HG03457 (cell line): ENCODE data around the gene STC2.

Source experiments
- ATAC-seq: cut with Tn5 transposase; IDR thresholded peaks from one replicate; pipeline ENCODE4 v1.9.1; 2021; ENCODE audit warnings: moderate number of reproducible peaks; ENCODE audit not compliant: unreplicated experiment

The STC2 gene

DNA sequence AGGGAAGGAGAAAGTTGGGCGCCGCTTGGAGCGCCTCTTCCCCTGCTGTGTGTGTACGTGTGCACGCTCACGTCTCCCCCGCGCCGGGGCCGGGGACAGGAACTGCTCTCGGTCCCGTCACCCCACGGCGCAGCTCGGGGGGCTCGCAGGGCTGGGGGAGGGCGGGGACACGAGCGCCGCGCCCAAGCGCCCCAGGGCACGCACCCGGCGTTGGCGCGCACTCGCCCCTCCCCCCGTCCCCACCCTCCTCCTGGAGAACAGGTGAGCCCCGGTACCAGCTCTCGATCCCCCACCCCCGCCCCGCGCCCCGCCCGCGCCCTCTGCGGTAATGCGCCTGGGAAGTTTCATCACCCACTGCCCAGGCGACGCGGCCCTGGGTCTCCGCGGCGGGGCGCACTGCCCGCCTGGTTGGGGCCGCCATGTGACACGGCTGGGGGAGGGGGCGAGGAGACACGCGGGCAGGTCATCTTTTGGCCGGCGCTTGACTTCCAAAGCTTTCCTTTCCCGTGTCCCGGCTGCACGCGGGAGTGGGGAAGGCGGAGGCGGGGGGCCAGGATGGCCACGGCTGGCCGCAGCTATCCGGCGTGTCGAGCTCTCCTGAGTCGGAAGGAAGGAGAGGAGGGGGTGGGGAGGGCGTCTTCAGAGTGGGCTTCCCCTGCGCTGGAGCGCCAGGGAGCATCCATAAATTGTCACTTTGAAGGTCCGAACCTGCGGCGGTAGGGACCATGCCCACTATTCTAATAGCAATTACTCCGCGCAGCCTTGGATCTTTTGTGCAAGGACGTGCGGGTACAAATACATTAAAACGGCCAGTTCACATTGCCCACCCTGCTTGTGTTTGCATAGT is 1.5 kb upstream of the STC2 start:
- no peak for ATAC-seq

DNA sequence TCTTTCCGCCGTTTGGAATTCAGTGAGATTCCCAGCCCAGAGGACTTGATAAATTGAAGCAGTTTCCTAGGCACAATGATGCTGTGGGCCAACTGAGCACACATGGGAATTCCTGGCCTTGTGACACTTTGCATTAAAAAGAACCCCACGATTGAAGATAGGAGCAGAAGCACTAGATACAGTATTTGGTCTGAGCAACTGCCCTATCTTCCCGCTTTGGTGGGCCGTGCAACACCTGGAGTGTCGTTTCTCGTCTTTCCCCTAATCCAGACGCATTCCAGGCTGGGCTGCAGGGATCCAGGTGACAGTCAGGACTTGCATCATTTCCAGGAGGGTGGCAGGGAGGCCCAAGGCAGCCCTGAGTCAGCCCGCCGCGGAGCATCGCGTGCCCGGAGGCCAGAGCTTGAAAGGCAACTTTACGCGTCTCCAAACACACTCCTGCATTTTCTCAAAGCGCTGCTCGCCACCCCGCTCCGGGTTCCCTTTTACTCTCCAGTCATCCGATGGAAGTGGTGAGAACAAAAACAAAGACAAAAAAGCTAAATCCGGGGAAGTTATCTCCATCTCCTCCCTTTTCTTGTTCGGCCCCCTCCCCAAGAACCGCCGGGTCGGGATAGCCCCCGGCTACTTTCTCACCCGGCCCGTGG is 753 bp upstream of the STC2 start:
- no peak for ATAC-seq

- ATAC-seq = no peak
Observed at GRCh38 chr5:173327084-173327947, 898 bp downstream of the STC2 start.

DNA sequence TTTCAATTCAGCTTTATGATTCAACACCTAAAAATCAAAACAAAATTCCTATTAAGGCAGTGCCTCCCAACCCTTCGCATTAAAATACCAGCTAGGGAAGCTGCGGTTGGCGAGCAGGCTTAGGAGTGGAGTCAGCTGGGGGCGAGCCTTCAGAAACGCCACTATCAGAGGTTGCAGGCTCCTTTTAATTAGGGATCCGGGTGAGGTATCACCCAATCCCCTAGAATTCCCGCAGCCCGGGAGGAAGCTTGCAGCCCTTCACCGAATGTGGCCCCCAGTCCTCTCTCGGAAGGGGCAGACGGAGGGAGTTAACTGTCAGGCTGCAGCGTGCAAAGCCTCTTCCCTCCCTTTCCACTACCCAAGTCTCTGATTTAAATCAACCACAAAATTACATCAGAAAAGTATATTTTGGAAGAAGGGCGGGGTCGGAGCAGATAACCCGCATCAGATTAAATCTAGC is 1.7 kb downstream of the STC2 start:
- no peak for ATAC-seq

DNA sequence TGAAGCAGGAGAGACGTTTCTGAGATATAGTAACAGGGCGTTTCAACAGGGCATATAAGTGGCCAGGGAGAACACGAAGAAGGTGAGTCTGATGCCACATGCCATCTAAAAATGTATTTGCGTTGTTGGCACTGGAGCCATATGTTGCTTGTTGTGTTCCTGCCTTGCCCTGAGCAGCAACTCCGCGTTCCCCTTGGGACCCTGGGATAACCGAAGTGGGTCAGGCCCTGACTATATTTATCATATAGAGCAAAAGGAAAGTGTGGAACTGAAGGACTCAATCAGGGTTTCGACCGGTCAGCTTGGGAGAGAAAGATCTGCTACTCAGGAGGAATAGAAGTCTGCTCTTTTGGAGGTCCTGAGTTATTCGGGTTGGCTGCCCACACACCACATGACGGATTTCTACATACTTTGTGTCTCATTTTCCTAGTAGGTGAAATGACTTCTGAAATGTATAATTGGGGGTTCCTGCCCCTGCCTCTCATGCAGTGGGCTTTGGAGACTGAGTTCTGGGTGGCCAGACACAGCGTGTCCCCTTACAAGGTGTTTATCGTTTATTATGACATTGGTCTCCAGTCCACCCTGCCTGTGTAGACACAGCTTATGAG is 3.0 kb downstream of the STC2 start:
- ATAC-seq = no peak

GRCh38 chr5:173324115-173325001 is 3.9 kb downstream of the STC2 start:
- no peak for ATAC-seq

- no peak for ATAC-seq
Observed at GRCh38 chr5:173323799-173324114, 4.5 kb downstream of the STC2 start.

GRCh38 chr5:173323106-173323798 is 5.0 kb downstream of the STC2 start:
- ATAC-seq = no peak

- ATAC-seq = no peak
Observed at GRCh38 chr5:173321886-173322285, 6.3 kb downstream of the STC2 start.

- ATAC-seq = no peak
Observed at GRCh38 chr5:173320259-173320658, 8.0 kb downstream of the STC2 start.

GRCh38 chr5:173319646-173320045 is 8.6 kb downstream of the STC2 start:
- ATAC-seq = no peak

DNA sequence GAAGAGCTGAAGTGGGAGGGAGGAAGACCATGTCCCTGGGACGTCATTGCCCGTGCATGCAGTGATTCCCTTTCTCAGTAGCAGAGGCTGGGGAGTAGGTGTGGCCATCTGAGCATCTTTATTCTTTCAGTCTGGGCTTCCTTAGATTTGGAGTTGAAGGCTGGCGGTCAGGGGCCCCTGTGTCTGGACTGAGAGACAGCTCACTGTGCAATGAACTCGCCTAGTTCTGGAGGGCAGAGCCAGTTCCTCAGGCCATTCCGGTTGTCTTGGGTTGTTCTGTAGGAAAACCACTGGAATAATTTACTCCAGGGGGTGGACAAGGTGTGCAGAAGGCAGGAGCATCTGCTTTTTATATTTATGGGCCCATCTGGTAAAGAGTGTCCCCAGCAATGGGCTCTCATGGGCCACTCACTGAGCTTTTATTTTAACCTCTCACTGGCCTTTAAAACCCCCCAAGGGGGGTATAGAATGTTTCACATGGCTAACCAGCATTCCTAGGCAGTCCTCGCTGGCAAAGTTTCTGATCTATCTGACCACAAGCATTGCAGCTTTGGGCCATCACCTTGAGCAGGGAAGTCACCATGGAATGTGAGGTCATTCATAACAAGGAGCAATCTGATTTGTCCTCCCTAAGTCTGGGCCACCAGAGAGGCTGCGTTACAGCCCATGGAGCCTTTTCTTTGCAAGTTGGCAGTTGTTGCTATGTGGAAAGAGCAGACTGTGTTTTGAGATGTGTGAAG is 9.2 kb downstream of the STC2 start:
- ATAC-seq = no peak

GRCh38 chr5:173318330-173318729 is 9.9 kb downstream of the STC2 start:
- ATAC-seq = no peak

DNA sequence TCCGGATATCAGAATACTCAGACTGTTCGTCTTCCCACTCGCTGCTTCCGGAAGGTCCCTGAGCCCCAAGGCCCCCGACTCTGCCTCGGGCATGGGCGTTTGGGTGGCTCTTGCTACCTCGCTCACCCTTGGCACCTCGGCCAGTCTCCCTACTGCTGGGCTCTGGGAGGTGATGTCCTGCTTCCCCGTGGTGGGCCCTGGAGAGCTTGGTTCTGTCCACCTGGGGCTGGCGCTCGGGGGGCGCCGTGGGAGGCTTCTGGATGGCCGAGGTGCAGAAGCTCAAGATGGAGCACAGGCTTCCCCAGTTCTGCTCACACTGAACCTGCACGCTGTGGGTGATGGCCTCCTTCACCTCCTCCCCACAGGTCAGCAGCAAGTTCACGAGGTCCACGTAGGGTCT is 10.4 kb downstream of the STC2 start:
- ATAC-seq = no peak

- ATAC-seq = no peak
Observed at GRCh38 chr5:173317091-173317730, 11.0 kb downstream of the STC2 start.

DNA sequence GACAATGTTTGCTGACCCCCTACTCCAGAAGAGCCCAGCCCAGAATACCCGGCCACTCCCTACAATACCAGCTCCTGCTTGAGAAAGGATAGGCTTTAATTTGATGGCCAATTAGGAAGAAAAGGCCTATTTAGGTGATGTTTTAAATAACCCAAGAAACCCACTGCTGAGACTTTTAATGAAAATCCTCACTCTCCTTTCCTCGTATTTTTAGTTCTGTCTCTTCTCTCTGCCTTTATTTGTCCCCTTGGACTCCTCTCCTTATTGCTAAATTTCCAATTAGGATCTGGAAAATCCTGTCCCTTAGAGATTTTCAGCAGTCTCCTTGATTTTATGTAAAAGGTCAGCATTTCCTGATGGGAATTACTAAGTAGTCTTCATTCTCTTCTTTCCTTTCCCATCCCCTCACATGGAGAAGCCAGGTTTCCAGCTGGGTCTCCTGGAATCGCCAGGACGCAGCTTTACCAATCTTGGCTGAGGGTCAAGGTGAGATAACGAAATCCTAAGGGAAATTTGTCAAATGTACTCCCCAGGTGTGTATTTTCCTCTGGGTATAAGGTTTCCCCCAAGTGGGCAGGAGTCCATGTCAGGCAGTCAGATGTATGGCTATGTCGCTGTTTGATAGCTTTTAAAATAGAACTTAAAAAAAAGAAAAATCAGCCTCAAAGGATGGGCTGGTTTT is 11.7 kb downstream of the STC2 start:
- ATAC-seq = no peak

DNA sequence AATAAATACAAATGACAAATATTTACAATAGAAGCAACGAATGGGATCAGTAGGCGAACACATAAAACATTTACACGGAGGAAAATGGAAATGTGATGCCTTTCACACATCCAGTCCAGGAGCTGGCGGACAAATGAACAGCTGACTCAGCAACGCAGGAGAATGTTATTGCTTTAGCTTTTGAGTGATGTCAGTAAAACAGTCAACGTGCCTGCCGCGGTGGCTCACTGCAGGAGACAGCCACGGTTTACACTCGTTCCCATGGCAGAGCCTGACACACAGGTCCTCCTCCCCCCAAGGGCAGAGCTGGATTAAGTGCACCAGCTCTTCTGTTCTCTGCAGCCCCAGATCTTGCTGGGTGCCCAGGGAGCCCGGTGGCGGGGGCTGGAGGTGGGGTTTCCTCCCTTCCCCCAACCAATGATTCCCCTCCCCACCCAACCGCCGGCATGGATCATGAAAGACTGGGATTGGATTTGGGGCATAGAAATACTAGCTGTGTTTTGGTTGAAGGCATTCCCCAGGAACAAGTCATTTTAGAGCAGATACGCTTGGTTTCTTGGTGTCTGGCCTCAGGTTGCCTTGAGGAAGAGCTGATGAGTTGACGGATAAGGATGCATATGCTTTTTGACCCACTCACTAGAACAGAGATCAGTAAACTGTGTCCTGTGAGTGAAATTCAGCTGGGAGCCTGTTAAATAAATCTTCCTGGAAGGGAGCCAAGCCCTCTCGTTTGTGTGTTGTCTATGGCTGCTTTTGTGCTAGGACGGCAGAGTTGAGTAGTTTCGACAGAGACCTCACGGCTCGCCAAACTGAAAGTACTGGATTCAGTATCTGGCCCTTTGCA is 12.5 kb downstream of the STC2 start:
- ATAC-seq = no peak
